GM12878 (cell line): ENCODE measurements around the gene IKZF1. TPM values are rescaled to one million over a fixed set of nuclear protein-coding genes. Genes with fewer than 3 reads are reported as not detected.

ENCODE experiments used
- ATAC-seq: fragments of 200-7000 bp; cut with Tn5 transposase; 3 replicates; pipeline ENCODE4 v1.9.1; 2020; ENCODE audit warnings: mild to moderate bottlenecking, moderate library complexity
- BruUV-seq: library from RNA; stranded (reverse); fragments of 400-500 nt; replicated peaks from 2 replicates; lab custom pipeline; 2021; lab: Mats Ljungman, UMichigan
- CTCF ChIA-PET: fragments of 300-600 bp; sonication (Branson Sonifier 250); formaldehyde crosslinking; extraction: SDS; loops from one replicate; lab custom pipeline; 2021; ENCODE audit warnings: inconsistent platforms; lab: Yijun Ruan, JAX
- POLR2A ChIA-PET: fragments of 350-600 bp; formaldehyde crosslinking; extraction: SDS; loops from one replicate; lab custom pipeline; 2021; ENCODE audit warnings: inconsistent platforms; lab: Charles Lee
- RAD21 ChIA-PET: fragments of 300-600 bp; sonication (Branson Sonifier 250); formaldehyde crosslinking; loops from one replicate; lab custom pipeline; 2023; ENCODE audit warnings: antibody characterized with exemption; ENCODE audit not compliant: unreplicated experiment; lab: Charles Lee
- SMC1A ChIA-PET: fragments of 300-600 bp; sonication (Branson Sonifier 250); formaldehyde crosslinking; loops from one replicate; lab custom pipeline; 2023; ENCODE audit not compliant: unreplicated experiment, uncharacterized antibody; lab: Charles Lee
- DNase-seq: peaks from one replicate; pipeline ENCODE4 v3.0.0-alpha.2; 2011; ENCODE audit warnings: low read depth, low spot score
- FAIRE-seq: peaks from 3 replicates; lab custom pipeline; 2011; peaks lifted over from hg19 to GRCh38; lab: Jason Lieb, UNC
- H2AFZ ChIP-seq: 2 replicates; pipeline ENCODE4 v1.6.0; 2011; ENCODE audit warnings: low read depth, low read length, control low read depth; ENCODE audit not compliant: control insufficient read depth
- H3K27ac ChIP-seq: 2 replicates; pipeline ENCODE4 v1.5.1; 2011; ENCODE audit warnings: control low read depth; ENCODE audit not compliant: control insufficient read depth, insufficient read depth
- H3K27me3 ChIP-seq, 2 experiments: replicated peaks in 1 of 2; 2 replicates each; pipeline versions ENCODE4 v1.6.0 to v1.6.1; 2011; ENCODE audit warnings: low read length in 1 of 2; ENCODE audit not compliant: control insufficient read depth in 2 of 2, insufficient read depth in 2 of 2
- H3K36me3 ChIP-seq, 2 experiments: 2 replicates each; pipeline ENCODE4 v1.5.1; 2011; ENCODE audit warnings: low read length in 1 of 2; ENCODE audit not compliant: control insufficient read depth in 2 of 2, insufficient read depth in 2 of 2
- H3K4me1 ChIP-seq: 2 replicates; pipeline ENCODE4 v1.6.1; 2011; ENCODE audit warnings: mild to moderate bottlenecking, low read length, moderate library complexity, mixed read lengths; ENCODE audit not compliant: control insufficient read depth, insufficient read depth
- H3K4me2 ChIP-seq: 2 replicates; pipeline ENCODE4 v1.6.0; 2011; ENCODE audit warnings: control low read depth; ENCODE audit not compliant: control insufficient read depth, insufficient read depth
- H3K4me3 ChIP-seq: fragments of 200-600 bp; sonication (generic); 2 replicates; pipeline ENCODE4 v1.5.1; 2016
- H3K79me2 ChIP-seq: 2 replicates; pipeline ENCODE4 v1.6.0; 2011; ENCODE audit warnings: low read length; ENCODE audit not compliant: control insufficient read depth, insufficient read depth
- H3K9ac ChIP-seq: 2 replicates; pipeline ENCODE4 v1.8.0; 2011; ENCODE audit warnings: low read length, control low read depth, mixed read lengths; ENCODE audit not compliant: control insufficient read depth, insufficient read depth
- H3K9me3 ChIP-seq: replicated peaks from 3 replicates; pipeline ENCODE4 v1.5.1; 2011; ENCODE audit warnings: mild to moderate bottlenecking, low read length; ENCODE audit not compliant: control insufficient read depth, insufficient read depth
- H4K20me1 ChIP-seq: 2 replicates; pipeline ENCODE4 v1.6.0; 2011; ENCODE audit not compliant: control insufficient read depth, insufficient read depth
- BCL11A ChIP-seq: IDR thresholded peaks from 2 replicates; pipeline ENCODE4 v1.6.1; 2011; ENCODE audit warnings: low read depth, low read length
- CBX5 ChIP-seq: sonication (generic); IDR thresholded peaks from 2 replicates; pipeline ENCODE4 v1.6.1; 2016; ENCODE audit warnings: low read depth, moderate library complexity, mild to moderate bottlenecking, inconsistent platforms
- CHD1 ChIP-seq: IDR thresholded peaks from 2 replicates; pipeline ENCODE4 v1.6.1; 2012; ENCODE audit warnings: low read depth, low read length, improper control_type of control experiment
- HDAC6 ChIP-seq: fragments of 200-600 bp; sonication (generic); IDR thresholded peaks from one replicate; pipeline ENCODE4 v1.8.0; 2017; ENCODE audit warnings: antibody characterized with exemption; ENCODE audit not compliant: unreplicated experiment
- IKZF2 ChIP-seq, 2 experiments: fragments of 450-650 bp; IDR thresholded peaks; 2 replicates each; pipeline ENCODE4 v1.6.1; 2017; ENCODE audit warnings: mild to moderate bottlenecking in 2 of 2, moderate library complexity in 2 of 2
- IRF3 ChIP-seq: fragments of 450-650 bp; IDR thresholded peaks from 2 replicates; pipeline ENCODE4 v1.6.1; 2014; ENCODE audit warnings: mild to moderate bottlenecking
- IRF5 ChIP-seq: fragments of 450-650 bp; IDR thresholded peaks from 2 replicates; pipeline ENCODE4 v1.6.1; 2017; ENCODE audit warnings: borderline replicate concordance
- PAX5 ChIP-seq: IDR thresholded peaks from 2 replicates; pipeline ENCODE4 v1.6.1; 2011; ENCODE audit warnings: low read depth, low read length, borderline replicate concordance
- POLR2AphosphoS2 ChIP-seq: IDR thresholded peaks from 2 replicates; pipeline ENCODE4 v1.6.1; 2011; ENCODE audit warnings: low read depth, mild to moderate bottlenecking, low read length, improper control_type of control experiment, moderate library complexity
- TCF3 ChIP-seq: IDR thresholded peaks from 2 replicates; pipeline ENCODE4 v1.6.1; 2012; ENCODE audit warnings: low read depth, mild to moderate bottlenecking, low read length, borderline replicate concordance; ENCODE audit not compliant: insufficient read depth
- ZBTB40 ChIP-seq: fragments of 450-650 bp; IDR thresholded peaks from 2 replicates; pipeline ENCODE4 v1.6.1; 2016; ENCODE audit warnings: mild to moderate bottlenecking, moderate library complexity, borderline replicate concordance
- ZNF384 ChIP-seq: IDR thresholded peaks from 2 replicates; pipeline ENCODE4 v1.6.1; 2012; ENCODE audit warnings: low read depth, mild to moderate bottlenecking, low read length, improper control_type of control experiment, borderline replicate concordance
- WGBS: methylation state at CpG from one replicate; pipeline ENCODE4 v1.1.6; 2016; ENCODE audit warnings: low lambda C conversion rate; ENCODE audit not compliant: insufficient replicate concordance, insufficient coverage; ENCODE audit errors: missing lambda C conversion rate; 5-methylcytosine and 5-hydroxymethylcytosine counted together
- in situ Hi-C: fragments of 300-500 bp; cut with MboI; formaldehyde crosslinking; loops from 9 replicates; pipeline ENCODE4 v1.14.3; 2018; ENCODE audit warnings: mixed read lengths
- intact Hi-C: fragments of 100-400 bp; cut with micrococcal nuclease; formaldehyde crosslinking; loops from one replicate; pipeline ENCODE4 v1.14.2; 2022; ENCODE audit not compliant: unreplicated experiment
- polyA plus RNA-seq, 11 experiments: library from polyadenylated mRNA; depleted of rRNA in 4 of 11; unstranded in 6 of 11; stranded (reverse) in 5 of 11; fragments of >200 nt; fragmentation: Nextera tagmentation in 4 of 11; fragmentation: Illumina TruSeq in 1 of 11; extraction: Ambion mirVana in 4 of 11; extraction: Trizol in 1 of 11; gene quantifications; 1 replicate in 1 of 11; 2 replicates in 10 of 11; pipeline versions ENCODE4 v1.2.1 to v1.2.3, GENCODE V29; 2011 to 2016; ENCODE audit warnings: inconsistent platforms in 2 of 11, missing spikeins in 2 of 11, low read depth in 1 of 11
- total RNA-seq, 4 experiments: library from RNA; depleted of rRNA in 3 of 4; stranded (reverse); fragments of >200 nt in 3 of 4; fragmentation: Illumina TruSeq in 1 of 4; extraction: Trizol in 1 of 4; gene quantifications; 2 replicates each; pipeline versions ENCODE4 v1.2.1 to v1.2.3, GENCODE V29; 2013 to 2021

The IKZF1 gene
- total and polyA plus RNA-seq, 10 of the 15 experiments (the other 5 are each of a cell fraction or from before 2014, with no cell fraction given), result 27.2 to 125 (median 71.6) TPM

DNA sequence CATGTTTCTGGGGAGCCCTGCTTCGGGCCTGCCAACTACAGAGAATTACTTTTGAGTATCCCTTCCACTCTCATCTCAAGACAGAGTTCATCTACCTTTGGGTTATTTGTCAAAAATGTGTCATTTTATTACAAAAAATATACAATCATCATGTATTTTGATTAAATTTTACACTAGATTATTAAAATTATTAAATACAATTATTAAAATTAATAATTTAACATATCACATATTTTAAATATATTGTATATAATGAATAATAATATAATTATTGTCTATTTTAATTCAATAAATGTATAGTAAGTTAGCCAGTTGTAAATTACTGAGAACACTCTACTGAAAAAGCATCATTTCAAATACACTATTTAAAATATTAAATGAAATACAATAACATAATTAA is 94.7 kb downstream of the IKZF1 start:
- Histone ChIP-seq H3K4me3 (no peak overlapping the region), H3K79me2 (no peaks in the 10 kb centered on the region; the same call in 1 of the 2 replicates), H3K36me3 (peaks cover 13 to 18% of the 10 kb centered on the region in 2 experiments; a peak in 3 of 4 replicates), H3K9me3 (no peaks in the 10 kb centered on the region; the same call in 2 of the 3 replicates), H3K27ac (no peak overlapping the region), H4K20me1 (no peaks in the 10 kb centered on the region), H3K4me2 (no peak overlapping the region), H3K27me3 (no peaks in the 10 kb centered on the region), H3K9ac (no peak overlapping the region), H2AFZ (no peak overlapping the region), H3K4me1 (peaks cover 29% of the 10 kb centered on the region)
- FAIRE-seq, result no peak
- TF ChIP-seq CBX5 (no peak), BCL11A (no peak), HDAC6 (no peak), POLR2AphosphoS2 (no peak), TCF3 (no peak), CHD1 (no peak), PAX5 (no peak), ZBTB40 (no peak), IKZF2 (IDR thresholded peaks at IDR 0.05) (no peak), IRF5 (no peak), ZNF384 (no peak), IRF3 (no peak)
- ChIA-PET POLR2A (no interaction called here), SMC1A (interaction anchor here (1.1 kb wide), 1 partner anchor 244 kb away, joined by 3 read pairs; no protein-coding TSS in a partner anchor), CTCF (interaction anchor here (1.4 to 3.4 kb wide), 2 partner anchors 19 to 66 kb away, joined by 3 to 17 read pairs; no protein-coding TSS in a partner anchor), RAD21 (no interaction called here)
- no peak for ATAC-seq
- in situ Hi-C loops, result no loop called here
- intact Hi-C loops, result loop anchor here (1.0 kb wide), 1 partner anchor 15 kb away; no protein-coding TSS in a partner anchor
- no TSS peak for BruUV-seq
- 8% methylated on average over 1 of the region's 1 CpG for WGBS
- no peak for DNase-seq
